NCI-H446 treated with DMSO at 0.1 percent for 48 hours (cell line): ENCODE data around the gene GSTA2.
"Not testable (repeated sequence)": the region's sequence is repeated elsewhere in the genome, so short reads cannot be mapped to it uniquely, and the experiment has no call there.

Source experiments
- DNase-seq: peaks from one replicate; lab custom pipeline; 2025; lab: John Stamatoyannopoulos, UW

GSTA2 gene

GRCh38 chr6:52725535-52726192 lies 37.6 kb downstream of the GSTA2 start:
- no peak for DNase-seq

DNA sequence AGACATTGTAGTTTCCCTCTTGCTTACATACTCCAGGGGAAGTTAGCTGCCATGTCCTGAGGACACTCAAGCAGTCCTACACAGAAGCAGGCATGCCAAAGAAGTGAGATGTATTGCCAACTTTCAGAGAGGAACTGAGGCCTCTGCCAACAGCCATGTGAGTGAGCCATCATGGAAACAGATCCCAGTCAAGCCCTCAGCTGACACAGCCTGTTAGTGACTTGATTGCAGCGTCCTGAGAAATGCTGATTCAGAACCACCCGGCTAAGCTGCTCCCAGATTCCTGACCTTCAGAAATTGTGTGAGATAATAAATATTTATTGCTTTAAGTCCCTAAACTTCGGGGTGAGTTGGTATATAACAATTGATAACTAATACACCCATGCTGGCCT lies 38.1 kb downstream of the GSTA2 start:
- DNase-seq = peak; percentile 38

- DNase-seq = peak; percentile 18
These were observed 38.7 kb downstream of the GSTA2 start for GRCh38 chr6:52724406-52725121.

GRCh38 chr6:52724042-52724405 lies 39.3 kb downstream of the GSTA2 start:
- DNase-seq = no peak

DNA sequence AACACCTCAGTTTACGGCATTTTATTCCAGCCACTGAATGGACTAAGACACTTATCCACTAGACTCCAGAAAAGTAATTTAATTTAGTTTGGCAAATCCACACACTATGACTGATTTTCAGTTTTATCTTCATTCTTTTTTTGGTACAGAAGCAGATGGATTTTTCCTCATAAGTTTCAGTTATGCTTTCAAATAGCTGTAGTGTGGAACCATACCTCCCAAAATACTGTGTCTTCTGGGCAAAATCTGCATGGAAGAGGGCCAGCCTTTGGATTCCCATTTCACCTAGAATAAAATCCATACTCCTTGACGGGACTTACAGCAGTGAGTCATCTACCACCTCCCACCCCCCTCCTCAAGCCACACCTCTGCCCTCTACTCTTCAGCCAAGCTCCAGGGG lies 43.0 kb downstream of the GSTA2 start:
- DNase-seq = no peak

GRCh38 chr6:52718550-52718949 lies 44.7 kb downstream of the GSTA2 start:
- no peak for DNase-seq

GRCh38 chr6:52714761-52715160 lies 48.5 kb downstream of the GSTA2 start:
- DNase-seq = not testable (repeated sequence)

DNA sequence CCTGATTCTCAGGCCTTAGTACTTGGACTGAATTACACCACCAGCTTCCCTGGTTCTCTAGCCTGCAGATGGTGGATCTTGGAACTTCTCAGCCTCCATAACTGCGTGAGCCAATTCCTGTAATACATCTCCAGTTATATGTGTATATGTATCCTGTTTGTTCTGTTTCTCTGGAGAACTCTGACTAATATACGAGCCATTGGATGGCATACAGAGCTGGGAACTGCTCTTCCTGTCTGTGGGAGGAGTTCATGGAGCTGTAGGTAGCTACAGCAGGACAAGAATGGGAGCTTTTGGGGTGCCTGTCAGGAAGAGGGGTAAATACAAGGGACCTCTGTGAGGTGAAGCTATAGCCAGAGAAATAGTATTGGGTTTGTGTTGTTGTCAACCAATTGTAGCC lies 51.1 kb downstream of the GSTA2 start:
- no peak for DNase-seq

DNA sequence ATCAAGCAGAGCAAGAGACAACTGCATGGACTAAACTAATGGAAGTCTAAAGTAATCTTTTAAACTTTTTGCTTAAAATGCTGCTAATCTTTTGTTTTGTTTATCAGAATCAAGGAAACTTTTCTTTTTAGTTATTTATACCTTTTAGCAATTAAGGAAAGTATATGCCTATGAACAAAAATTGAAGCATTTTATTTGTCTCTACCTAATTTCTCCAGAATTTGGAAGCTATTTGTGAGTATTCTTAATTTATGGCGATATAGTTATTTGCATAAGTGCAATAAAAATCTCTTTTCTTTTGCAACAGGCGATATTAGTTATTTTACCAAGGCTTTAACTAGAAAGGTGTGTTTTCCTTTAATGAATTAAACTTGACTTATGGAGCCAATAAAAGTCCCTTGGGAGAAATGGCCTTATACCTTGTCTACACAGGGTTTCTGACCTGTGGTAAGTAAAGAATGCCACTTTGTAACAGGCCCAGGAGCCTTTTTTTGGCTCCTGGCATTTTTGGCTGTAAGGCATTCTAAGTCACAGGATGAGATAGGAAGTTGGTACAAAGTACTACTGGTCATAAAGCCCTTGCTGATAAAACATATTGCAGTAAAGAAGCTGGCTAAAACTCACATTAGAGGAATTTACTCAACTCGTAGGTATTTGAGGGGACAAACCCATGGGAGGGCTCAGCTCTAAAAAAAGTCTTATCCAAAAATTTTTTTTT lies 55.2 kb downstream of the GSTA2 start:
- DNase-seq = no peak

GRCh38 chr6:52706001-52706400 lies 57.3 kb downstream of the GSTA2 start:
- DNase-seq = no peak

DNA sequence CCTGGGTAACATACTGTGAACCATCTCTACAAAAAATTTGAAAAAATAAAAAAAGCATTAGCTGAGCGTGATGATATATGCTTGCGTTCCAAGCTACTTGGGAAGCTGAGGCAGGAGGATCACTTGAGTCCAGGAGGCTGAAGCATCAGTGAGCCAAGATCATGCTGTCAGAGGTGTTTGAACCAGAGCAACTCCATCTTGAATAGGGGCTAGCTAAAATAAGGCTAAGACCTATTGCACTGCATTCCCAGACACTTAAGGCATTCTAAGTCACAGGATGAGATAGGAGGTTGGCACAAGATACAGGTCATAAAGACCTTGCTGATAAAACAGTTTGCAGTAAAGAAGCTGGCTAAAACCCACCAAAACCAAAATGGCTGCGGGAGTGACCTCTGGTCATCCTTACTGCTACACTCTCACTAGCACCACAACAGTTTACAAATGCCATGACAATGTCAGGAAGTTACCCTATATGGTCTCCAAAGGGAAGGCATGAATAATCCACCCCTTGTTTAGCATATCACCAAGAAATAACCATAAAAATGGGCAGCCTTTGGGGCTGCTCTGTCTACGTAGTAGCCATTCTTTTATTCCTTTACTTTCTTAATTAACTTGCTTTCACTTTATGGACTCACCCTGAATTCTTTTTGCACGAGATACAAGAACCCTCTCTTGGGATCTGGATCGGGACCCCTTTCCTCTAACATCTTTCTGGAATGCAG lies 58.3 kb downstream of the GSTA2 start:
- not testable (repeated sequence) for DNase-seq

GRCh38 chr6:52704060-52704459 lies 59.2 kb downstream of the GSTA2 start:
- no peak for DNase-seq
